Measurements from ENCODE around the gene WASF3. TPM values are rescaled to one million over a fixed set of nuclear protein-coding genes. Genes with fewer than 3 reads are reported as not detected.

WASF3 gene
- total RNA-seq, 1 experiment from 2014 or later, result 4.6 TPM

GRCh38 chr13:26678796-26679195 lies 121.3 kb downstream of the WASF3 start:
- POLR2A ChIA-PET (ENCODE audit: low non-redundant PET), result no interaction called here
- H3K27me3 ChIP-seq (replicated peaks; ENCODE audit: insufficient read depth, low read depth, low read length, poor library complexity), result no peaks in the 10 kb centered on the region
- no peaks in the 10 kb centered on the region for H3K4me1 ChIP-seq (ENCODE audit: insufficient read depth, low read length, poor library complexity, severe bottlenecking)
- no peaks in the 10 kb centered on the region for H3K9me3 ChIP-seq (ENCODE audit: low read depth, low read length, poor library complexity, severe bottlenecking)
- CTCF ChIA-PET, result no interaction called here
- BruUV-seq (replicated peaks), result no TSS peak
- no peak for DNase-seq (ENCODE audit: low spot score)
- no peak overlapping the region for H3K27ac ChIP-seq (ENCODE audit: low read depth, low read length, poor library complexity, severe bottlenecking)
- intact Hi-C loops (cut with micrococcal nuclease; ENCODE audit: unreplicated experiment), result no loop called here
- no peak for TF ChIP-seq EZH2 (IDR thresholded peaks at IDR 0.05; ENCODE audit: borderline replicate concordance, low read depth, low read length, poor library complexity, severe bottlenecking)
- TF ChIP-seq, protein P1, sequence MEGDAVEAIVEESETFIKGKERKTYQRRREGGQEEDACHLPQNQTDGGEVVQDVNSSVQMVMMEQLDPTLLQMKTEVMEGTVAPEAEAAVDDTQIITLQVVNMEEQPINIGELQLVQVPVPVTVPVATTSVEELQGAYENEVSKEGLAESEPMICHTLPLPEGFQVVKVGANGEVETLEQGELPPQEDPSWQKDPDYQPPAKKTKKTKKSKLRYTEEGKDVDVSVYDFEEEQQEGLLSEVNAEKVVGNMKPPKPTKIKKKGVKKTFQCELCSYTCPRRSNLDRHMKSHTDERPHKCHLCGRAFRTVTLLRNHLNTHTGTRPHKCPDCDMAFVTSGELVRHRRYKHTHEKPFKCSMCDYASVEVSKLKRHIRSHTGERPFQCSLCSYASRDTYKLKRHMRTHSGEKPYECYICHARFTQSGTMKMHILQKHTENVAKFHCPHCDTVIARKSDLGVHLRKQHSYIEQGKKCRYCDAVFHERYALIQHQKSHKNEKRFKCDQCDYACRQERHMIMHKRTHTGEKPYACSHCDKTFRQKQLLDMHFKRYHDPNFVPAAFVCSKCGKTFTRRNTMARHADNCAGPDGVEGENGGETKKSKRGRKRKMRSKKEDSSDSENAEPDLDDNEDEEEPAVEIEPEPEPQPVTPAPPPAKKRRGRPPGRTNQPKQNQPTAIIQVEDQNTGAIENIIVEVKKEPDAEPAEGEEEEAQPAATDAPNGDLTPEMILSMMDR (conservative IDR thresholded peaks at IDR 0.05; ENCODE audit: low read depth, low read length), result no peak
- H3K4me3 ChIP-seq (ENCODE audit: low read depth, low read length, poor library complexity, severe bottlenecking), result no peak overlapping the region
- no peaks in the 10 kb centered on the region for H3K36me3 ChIP-seq (ENCODE audit: insufficient read depth, low read length, poor library complexity, severe bottlenecking)

- intact Hi-C loops (cut with micrococcal nuclease; ENCODE audit: unreplicated experiment), result no loop called here
- Histone ChIP-seq H3K36me3 (ENCODE audit: insufficient read depth, low read length, poor library complexity, severe bottlenecking) (no peaks in the 10 kb centered on the region), H3K27ac (ENCODE audit: low read depth, low read length, poor library complexity, severe bottlenecking) (no peak overlapping the region), H3K4me3 (ENCODE audit: low read depth, low read length, poor library complexity, severe bottlenecking) (no peak overlapping the region), H3K9me3 (ENCODE audit: low read depth, low read length, poor library complexity, severe bottlenecking) (no peaks in the 10 kb centered on the region), H3K4me1 (ENCODE audit: insufficient read depth, low read length, poor library complexity, severe bottlenecking) (no peaks in the 10 kb centered on the region), H3K27me3 (replicated peaks; ENCODE audit: insufficient read depth, low read depth, low read length, poor library complexity) (no peaks in the 10 kb centered on the region)
- no peak for TF ChIP-seq EZH2 (IDR thresholded peaks at IDR 0.05; ENCODE audit: borderline replicate concordance, low read depth, low read length, poor library complexity, severe bottlenecking)
- DNase-seq (ENCODE audit: low spot score), result no peak
- ChIA-PET POLR2A (ENCODE audit: low non-redundant PET) (no interaction called here), CTCF (no interaction called here)
- BruUV-seq (replicated peaks), result no TSS peak
These were observed 122.1 kb downstream of the WASF3 start for GRCh38 chr13:26679411-26680122.

DNA sequence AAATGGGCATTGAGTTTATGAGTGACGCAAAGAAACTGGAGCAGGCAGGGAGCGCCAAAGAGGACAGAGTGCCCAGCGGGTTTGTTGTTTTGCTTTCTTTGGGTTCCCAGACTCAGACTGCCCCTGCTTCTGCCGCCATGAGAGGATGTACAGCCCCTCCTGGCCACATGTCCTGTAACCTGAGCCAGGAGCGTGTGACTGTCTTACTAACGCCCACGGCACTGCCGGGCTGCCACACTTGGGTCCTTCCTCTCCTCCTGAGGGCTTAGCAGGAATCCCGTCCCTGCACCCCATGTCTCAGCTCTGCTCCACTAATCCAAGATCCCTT lies 122.6 kb downstream of the WASF3 start:
- Histone ChIP-seq H3K4me3 (ENCODE audit: low read depth, low read length, poor library complexity, severe bottlenecking) (no peak overlapping the region), H3K4me1 (ENCODE audit: insufficient read depth, low read length, poor library complexity, severe bottlenecking) (no peaks in the 10 kb centered on the region), H3K36me3 (ENCODE audit: insufficient read depth, low read length, poor library complexity, severe bottlenecking) (no peaks in the 10 kb centered on the region), H3K27me3 (replicated peaks; ENCODE audit: insufficient read depth, low read depth, low read length, poor library complexity) (no peaks in the 10 kb centered on the region), H3K9me3 (ENCODE audit: low read depth, low read length, poor library complexity, severe bottlenecking) (no peaks in the 10 kb centered on the region), H3K27ac (ENCODE audit: low read depth, low read length, poor library complexity, severe bottlenecking) (no peak overlapping the region)
- ChIA-PET POLR2A (ENCODE audit: low non-redundant PET) (no interaction called here), CTCF (no interaction called here)
- TF ChIP-seq, protein P1 (conservative IDR thresholded peaks at IDR 0.05; ENCODE audit: low read depth, low read length), result no peak
- no peak for TF ChIP-seq EZH2 (IDR thresholded peaks at IDR 0.05; ENCODE audit: borderline replicate concordance, low read depth, low read length, poor library complexity, severe bottlenecking)
- peak; percentile 9 for DNase-seq (ENCODE audit: low spot score)
- BruUV-seq (replicated peaks), result no TSS peak
- intact Hi-C loops (cut with micrococcal nuclease; ENCODE audit: unreplicated experiment), result no loop called here

- Histone ChIP-seq H3K4me3 (ENCODE audit: low read depth, low read length, poor library complexity, severe bottlenecking) (no peak overlapping the region), H3K36me3 (ENCODE audit: insufficient read depth, low read length, poor library complexity, severe bottlenecking) (no peaks in the 10 kb centered on the region), H3K27me3 (replicated peaks; ENCODE audit: insufficient read depth, low read depth, low read length, poor library complexity) (no peaks in the 10 kb centered on the region), H3K4me1 (ENCODE audit: insufficient read depth, low read length, poor library complexity, severe bottlenecking) (no peaks in the 10 kb centered on the region), H3K27ac (ENCODE audit: low read depth, low read length, poor library complexity, severe bottlenecking) (no peak overlapping the region), H3K9me3 (ENCODE audit: low read depth, low read length, poor library complexity, severe bottlenecking) (no peaks in the 10 kb centered on the region)
- no peak for TF ChIP-seq EZH2 (IDR thresholded peaks at IDR 0.05; ENCODE audit: borderline replicate concordance, low read depth, low read length, poor library complexity, severe bottlenecking)
- TF ChIP-seq, protein P1 (conservative IDR thresholded peaks at IDR 0.05; ENCODE audit: low read depth, low read length), result no peak
- intact Hi-C loops (cut with micrococcal nuclease; ENCODE audit: unreplicated experiment), result no loop called here
- no peak for DNase-seq (ENCODE audit: low spot score)
- ChIA-PET POLR2A (ENCODE audit: low non-redundant PET) (no interaction called here), CTCF (no interaction called here)
- BruUV-seq (replicated peaks), result no TSS peak
These were observed 123.1 kb downstream of the WASF3 start for GRCh38 chr13:26680572-26680971.

All from A673 (cell line).